Bone marrow (tissue), 2 donors: Measurements from ENCODE around the gene CSF2.

Experiments
- DNase-seq, 2 donors: peaks; one replicate each; lab custom pipeline; 2025; lab: John Stamatoyannopoulos, UW

Gene CSF2

GRCh38 chr5:132054697-132055440 is 18.7 kb upstream of the CSF2 start:
- DNase-seq, result no peak

GRCh38 chr5:132055441-132055807 is 18.2 kb upstream of the CSF2 start:
- no peak for DNase-seq

- no peak for DNase-seq
Observed at GRCh38 chr5:132055808-132056609, 17.6 kb upstream of the CSF2 start.

GRCh38 chr5:132056610-132057497 is 16.7 kb upstream of the CSF2 start:
- DNase-seq, result no peak

GRCh38 chr5:132057498-132058255 is 15.9 kb upstream of the CSF2 start:
- no peak for DNase-seq

- no peak for DNase-seq
Observed at GRCh38 chr5:132058646-132059042, 14.9 kb upstream of the CSF2 start.

GRCh38 chr5:132059043-132059695 is 14.4 kb upstream of the CSF2 start:
- DNase-seq, result no peak

GRCh38 chr5:132059696-132060500 is 13.7 kb upstream of the CSF2 start:
- no peak for DNase-seq

GRCh38 chr5:132060501-132061161 is 13.0 kb upstream of the CSF2 start, which contains the start of gene IL3:
Gene IL3 (plus strand): TSS chr5:132060655. CDS start chr5:132060707, 52 bp downstream.
- DNase-seq, result no peak

- peak; percentile 28 to 53 for DNase-seq
Observed at GRCh38 chr5:132063090-132063911, 10.3 kb upstream of the CSF2 start.

GRCh38 chr5:132064140-132064539 is 9.4 kb upstream of the CSF2 start:
- no peak for DNase-seq

GRCh38 chr5:132064738-132065331 is 8.8 kb upstream of the CSF2 start:
- DNase-seq, result peak; percentile 55 to 67

GRCh38 chr5:132065351-132065937 is 8.1 kb upstream of the CSF2 start:
- no peak for DNase-seq

GRCh38 chr5:132065951-132066701 is 7.5 kb upstream of the CSF2 start:
- DNase-seq, result no peak

GRCh38 chr5:132066871-132067270 is 6.7 kb upstream of the CSF2 start:
- no peak for DNase-seq

GRCh38 chr5:132067451-132067850 is 6.1 kb upstream of the CSF2 start:
- DNase-seq, result no peak
